ENCODE measurements around the gene ENTPD5.
"Not testable (repeated sequence)": the region's sequence is repeated elsewhere in the genome, so short reads cannot be mapped to it uniquely, and the experiment has no call there.

ENTPD5 gene

DNA sequence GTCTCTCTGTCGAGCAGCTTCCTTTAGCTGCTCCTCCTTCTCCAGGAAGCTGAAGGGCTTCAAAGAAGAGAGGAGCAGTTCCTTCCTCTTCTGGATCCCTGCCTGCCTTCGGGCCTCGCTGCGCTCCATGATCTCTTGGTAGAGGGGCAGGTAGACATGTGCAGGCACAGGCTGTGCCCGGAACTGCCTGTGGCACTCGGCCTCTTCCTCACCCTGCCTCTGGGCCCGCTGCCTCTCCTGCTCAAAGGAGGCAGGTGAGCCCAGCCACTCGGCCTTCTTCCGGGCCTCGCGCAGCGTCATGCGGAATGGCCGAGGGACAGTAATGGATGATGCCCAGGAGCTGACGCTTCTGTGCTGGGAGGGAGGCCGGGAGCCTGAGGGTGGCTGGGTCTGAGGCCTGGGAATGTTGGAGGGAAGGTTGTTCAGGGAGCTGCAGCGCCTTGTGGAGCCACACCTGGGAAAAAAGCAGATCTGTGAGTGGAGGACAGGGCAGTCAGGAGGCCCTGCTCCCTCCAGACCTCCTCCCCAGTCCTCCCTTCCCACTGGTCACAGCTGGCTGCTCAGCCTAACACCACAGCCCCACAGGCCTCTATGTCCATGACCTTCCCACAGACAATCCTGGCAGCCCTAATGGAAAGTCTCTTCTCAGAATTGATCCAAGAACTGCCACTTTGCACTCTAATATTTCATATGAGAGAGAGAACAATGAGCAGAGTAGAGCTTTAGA, 74.5 kb downstream of the ENTPD5 start:
- DNase-seq (ENCODE audit: low read depth, low spot score), result no peak

DNA sequence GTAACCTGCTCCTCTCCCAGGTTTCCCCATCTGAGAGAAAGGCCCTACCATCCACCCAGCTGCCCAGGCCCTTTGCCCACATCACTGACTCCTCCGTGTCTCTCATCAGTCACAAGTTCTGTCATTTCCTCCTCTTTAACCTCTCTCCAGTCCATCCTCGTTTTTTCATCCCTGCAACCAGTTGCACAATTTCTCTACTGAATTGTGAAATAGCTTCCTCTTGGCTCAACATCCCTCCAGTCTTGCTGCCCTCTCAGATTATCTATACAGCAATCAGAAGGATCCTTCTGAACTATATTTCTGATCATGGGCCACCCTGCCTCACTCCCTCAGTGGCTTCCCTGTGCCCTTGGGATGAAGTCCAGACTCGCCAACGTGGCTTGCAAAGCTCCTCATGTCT, 76.0 kb downstream of the ENTPD5 start:
- no peak for DNase-seq (ENCODE audit: low read depth, low spot score)

DNA sequence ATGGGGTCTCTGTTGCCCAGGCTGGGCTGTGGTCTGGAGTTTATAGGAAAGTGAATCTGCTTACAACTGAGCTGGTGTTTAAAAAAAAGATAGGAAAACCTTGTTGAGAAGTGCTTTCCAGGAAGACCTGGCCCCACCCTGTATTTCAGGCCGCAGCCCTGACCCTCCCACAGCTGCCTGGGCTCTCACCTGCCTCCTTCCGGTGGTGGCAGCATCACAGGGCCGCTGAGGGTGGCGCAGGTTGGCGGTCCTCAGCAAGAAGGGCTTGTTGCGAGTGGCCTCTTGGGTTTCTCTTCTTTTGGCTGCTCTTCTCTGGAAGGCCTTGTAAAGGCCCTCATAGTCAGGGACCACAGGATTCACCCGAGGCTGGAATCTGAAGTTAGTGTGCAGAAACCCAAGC, 76.9 kb downstream of the ENTPD5 start:
- no peak for DNase-seq (ENCODE audit: low read depth, low spot score)

DNA sequence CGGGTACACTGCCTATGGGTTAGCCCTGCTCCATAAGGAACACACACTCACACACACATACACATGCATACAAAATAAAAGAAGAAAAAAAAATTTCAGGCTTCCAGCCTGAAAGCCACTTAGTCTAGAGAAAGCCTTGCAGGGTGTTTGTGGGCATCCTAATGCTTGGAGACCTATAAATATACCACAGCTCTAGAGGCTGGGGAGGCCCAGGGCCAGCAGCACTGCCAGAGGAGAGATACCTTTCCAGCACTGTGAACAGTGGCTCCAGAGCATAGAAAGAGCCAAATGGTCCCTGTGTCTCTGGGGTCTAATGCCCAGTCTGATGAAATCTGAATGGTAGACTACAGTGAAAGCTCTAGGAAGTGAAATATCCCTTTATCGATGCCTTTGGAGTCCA, 82.1 kb downstream of the ENTPD5 start:
- no peak for DNase-seq (ENCODE audit: low read depth, low spot score)

DNA sequence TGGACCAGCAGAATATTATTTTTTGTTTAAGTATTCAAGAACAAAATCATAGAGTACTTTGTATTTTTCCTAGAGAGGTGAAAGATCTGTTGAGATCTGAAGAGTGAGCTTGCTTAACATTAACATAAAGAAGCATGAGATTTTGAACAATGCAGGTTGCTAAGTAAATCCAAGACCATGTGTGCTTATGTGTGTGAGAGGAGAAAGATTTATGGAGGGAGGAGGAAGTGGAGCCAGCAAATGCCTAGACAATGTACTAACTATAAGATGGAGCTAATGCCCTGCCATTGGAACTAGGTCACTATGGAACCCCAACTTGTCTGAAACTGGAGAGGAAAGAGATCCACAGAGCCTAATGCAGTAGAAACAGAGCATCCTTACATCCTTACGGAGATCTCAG, 82.5 kb downstream of the ENTPD5 start:
- DNase-seq (ENCODE audit: low read depth, low spot score), result no peak

DNA sequence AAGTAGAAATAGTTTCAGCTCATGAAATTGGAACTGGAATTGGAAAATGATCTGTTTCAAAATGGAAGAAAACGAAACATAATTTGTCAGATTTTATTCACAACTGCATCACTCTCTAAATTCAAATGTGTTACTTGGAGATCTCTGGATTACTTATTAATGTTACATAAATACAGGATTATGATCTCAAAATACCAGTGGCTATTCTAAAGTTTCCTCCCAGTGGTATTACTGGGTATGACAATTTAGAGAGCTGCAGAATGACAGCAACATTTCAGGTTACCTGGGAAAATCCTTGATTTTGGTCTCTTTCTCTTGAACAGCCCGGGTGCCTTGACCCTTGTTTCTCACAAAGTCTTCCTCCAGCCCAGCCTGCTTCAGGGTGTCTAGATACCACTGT, 83.4 kb downstream of the ENTPD5 start:
- DNase-seq (ENCODE audit: low read depth, low spot score), result no peak

DNA sequence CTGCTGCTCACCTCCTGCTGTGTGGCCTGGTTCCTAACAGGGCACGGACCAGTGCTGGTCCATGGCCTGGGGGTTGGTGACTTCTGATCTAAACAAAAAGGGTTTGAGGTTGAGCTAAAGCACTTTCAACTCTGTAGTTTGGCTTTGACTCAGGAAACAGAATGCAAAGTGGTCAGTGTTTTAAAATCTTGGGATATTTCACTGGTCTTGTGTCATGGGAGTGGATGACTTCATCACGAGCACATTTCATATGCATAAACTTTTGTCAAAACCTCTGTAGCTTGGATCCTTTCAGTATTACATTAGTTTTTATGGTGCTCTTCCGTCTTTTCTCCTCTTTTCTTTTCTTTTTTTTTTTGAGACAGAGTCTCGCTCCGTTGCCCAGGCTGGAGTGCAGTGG, 94.8 kb downstream of the ENTPD5 start:
- no peak for DNase-seq (ENCODE audit: low read depth, low spot score)

DNA sequence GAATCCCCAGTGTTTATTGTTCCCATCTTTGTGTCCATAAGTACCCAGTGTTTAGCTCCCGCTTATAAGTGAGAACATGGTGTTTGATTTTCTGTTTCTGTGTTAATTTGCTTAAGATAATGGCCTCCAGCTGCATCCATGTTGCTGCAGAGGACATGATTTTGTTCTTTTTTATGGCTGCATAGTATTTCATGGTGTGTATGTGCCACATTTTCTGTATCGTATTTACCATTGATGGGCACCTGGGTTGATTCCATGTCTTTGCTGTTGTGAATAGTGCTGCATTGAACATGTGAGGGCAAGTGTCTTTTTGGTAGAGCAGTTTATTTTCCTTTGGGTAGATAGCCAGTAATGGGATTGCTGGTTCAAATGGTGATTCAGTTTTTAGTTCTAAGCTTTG, 99.6 kb downstream of the ENTPD5 start:
- DNase-seq (ENCODE audit: low read depth, low spot score), result not testable (repeated sequence)

DNA sequence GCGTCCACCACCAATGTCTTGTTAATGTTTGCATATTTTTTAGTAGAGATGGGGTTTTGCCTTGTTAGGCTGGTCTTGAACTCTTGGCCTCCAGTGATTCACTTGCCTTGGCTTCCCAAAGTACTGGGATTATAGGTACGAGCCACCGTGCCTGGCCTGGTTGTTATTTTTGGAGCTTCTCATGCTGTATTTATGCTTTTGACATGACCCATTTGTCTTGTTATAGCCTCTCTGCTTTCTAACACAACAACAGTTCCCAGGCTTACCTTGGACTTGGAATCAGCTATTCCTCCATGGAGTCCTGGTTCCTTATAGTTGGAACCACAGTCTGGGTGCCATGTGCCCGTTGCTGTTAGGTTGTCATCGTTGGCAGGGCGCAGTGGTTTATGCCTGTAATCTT, 102.8 kb downstream of the ENTPD5 start:
- no peak for DNase-seq (ENCODE audit: low read depth, low spot score)

DNA sequence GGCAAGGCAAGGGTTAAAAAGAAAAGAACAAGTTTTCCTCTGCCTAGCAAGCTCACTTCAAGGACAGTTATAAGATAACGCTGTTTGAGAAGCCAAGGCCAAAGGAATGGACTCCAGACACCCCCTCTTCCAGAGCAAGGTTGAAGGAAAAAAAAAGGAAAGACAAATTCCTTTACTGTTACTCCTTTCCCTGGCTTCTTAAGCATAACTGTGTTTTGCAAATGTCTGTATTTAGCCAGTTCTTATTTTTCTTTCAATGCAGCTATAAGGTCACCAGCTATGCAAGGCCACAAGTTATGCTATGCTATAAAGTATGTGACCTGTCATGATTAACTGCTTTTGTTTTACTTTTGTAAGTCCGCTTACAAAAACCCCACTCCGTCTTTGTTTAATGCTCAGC, 105.8 kb downstream of the ENTPD5 start:
- DNase-seq (ENCODE audit: low read depth, low spot score), result no peak

DNA sequence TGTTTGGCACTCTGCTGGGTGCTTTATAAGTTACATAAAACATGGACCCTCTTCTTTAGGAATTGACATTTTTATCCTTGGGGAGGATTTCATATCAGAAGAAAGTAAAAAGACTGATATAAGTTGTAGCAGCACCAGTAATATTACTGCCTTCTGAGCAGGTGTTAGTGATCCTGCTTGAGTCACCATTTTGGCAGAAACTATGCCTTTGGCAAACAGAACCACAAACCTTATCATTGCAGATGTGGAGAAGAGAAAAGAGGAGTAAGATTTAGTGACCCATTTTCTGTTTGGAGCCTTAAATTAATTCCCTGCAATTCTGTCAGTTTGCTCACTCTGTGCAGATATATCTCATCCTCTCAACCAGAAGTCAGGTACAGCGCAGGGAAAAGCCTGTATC, 109.4 kb downstream of the ENTPD5 start:
- DNase-seq (ENCODE audit: low read depth, low spot score), result no peak

All from activated naive CD8-positive, alpha-beta T cell treated with anti-CD3 and anti-CD28 coated beads, Interleukin-2, amount 50 U/mL, for 16 hours (primary cell).